IMR-90 (cell line): ENCODE data around the gene GABRB1. TPM values are rescaled to one million over a fixed set of nuclear protein-coding genes. Genes with fewer than 3 reads are reported as not detected.

Source experiments
- ATAC-seq: fragments of 200-7000 bp; cut with Tn5 transposase; 2 replicates; pipeline ENCODE4 v1.9.1; 2020; ENCODE audit warnings: low read depth, mild to moderate bottlenecking, moderate library complexity
- BruUV-seq: library from RNA; stranded (reverse); fragments of 400-500 nt; replicated peaks from 2 replicates; lab custom pipeline; 2021; lab: Mats Ljungman, UMichigan
- CTCF ChIA-PET: fragments of 300-600 bp; formaldehyde crosslinking; extraction: SDS; loops from one replicate; lab custom pipeline; 2021; ENCODE audit warnings: antibody characterized with exemption; lab: Yijun Ruan, JAX
- POLR2A ChIA-PET: fragments of 300-600 bp; sonication (Branson Sonifier 250); formaldehyde crosslinking; loops from one replicate; lab custom pipeline; 2022; ENCODE audit warnings: antibody characterized with exemption; ENCODE audit not compliant: unreplicated experiment; lab: Charles Lee
- DNase-seq: peaks from one replicate; pipeline ENCODE4 v3.0.0; 2013
- H2AFZ ChIP-seq: replicated peaks from 2 replicates; pipeline ENCODE3; 2013; ENCODE audit warnings: low read length, mild to moderate bottlenecking; ENCODE audit not compliant: poor library complexity
- H2AK5ac ChIP-seq: 2 replicates; pipeline ENCODE4 v1.6.1; 2013; ENCODE audit warnings: low read depth, low read length, inconsistent platforms
- H2AK9ac ChIP-seq: replicated peaks from 2 replicates; pipeline ENCODE3; 2013; ENCODE audit warnings: mild to moderate bottlenecking, low read depth, low read length, moderate library complexity; ENCODE audit not compliant: poor library complexity
- H2BK120ac ChIP-seq: 2 replicates; pipeline ENCODE4 v1.6.1; 2013; ENCODE audit warnings: low read depth, low read length, inconsistent platforms
- H2BK15ac ChIP-seq: 3 replicates; pipeline ENCODE4 v1.6.1; 2013; ENCODE audit warnings: low read depth, low read length, inconsistent platforms
- H2BK20ac ChIP-seq: 2 replicates; pipeline ENCODE4 v1.6.1; 2013; ENCODE audit warnings: low read depth, mild to moderate bottlenecking, inconsistent platforms, low read length, moderate library complexity
- H2BK5ac ChIP-seq: 2 replicates; pipeline ENCODE4 v1.6.1; 2013; ENCODE audit warnings: mild to moderate bottlenecking, low read depth, low read length, inconsistent platforms; ENCODE audit not compliant: poor library complexity, severe bottlenecking
- H3K14ac ChIP-seq: replicated peaks from 2 replicates; pipeline ENCODE4 v1.6.1; 2013; ENCODE audit warnings: low read depth, low read length, inconsistent platforms
- H3K18ac ChIP-seq: 2 replicates; pipeline ENCODE4 v1.6.1; 2013; ENCODE audit warnings: low read depth, low read length, control low read depth
- H3K23ac ChIP-seq: 2 replicates; pipeline ENCODE4 v1.6.1; 2013; ENCODE audit warnings: low read depth, low read length, inconsistent platforms
- H3K27ac ChIP-seq: 2 replicates; pipeline ENCODE4 v1.5.1; 2013; ENCODE audit warnings: mild to moderate bottlenecking, control low read depth, low read length; ENCODE audit not compliant: insufficient read depth
- H3K27me3 ChIP-seq: 2 replicates; pipeline ENCODE4 v1.6.1; 2013; ENCODE audit warnings: low read length; ENCODE audit not compliant: control insufficient read depth, insufficient read depth
- H3K36me3 ChIP-seq: 2 replicates; pipeline ENCODE4 v1.6.1; 2013; ENCODE audit warnings: low read length, mixed read lengths; ENCODE audit not compliant: control insufficient read depth, insufficient read depth
- H3K4ac ChIP-seq: 2 replicates; pipeline ENCODE4 v1.6.1; 2013; ENCODE audit warnings: low read depth, low read length, inconsistent platforms
- H3K4me1 ChIP-seq: 2 replicates; pipeline ENCODE4 v1.6.1; 2013; ENCODE audit warnings: low read length, mixed read lengths; ENCODE audit not compliant: control insufficient read depth, insufficient read depth
- H3K4me2 ChIP-seq: 2 replicates; pipeline ENCODE4 v1.6.1; 2013; ENCODE audit warnings: low read depth, mild to moderate bottlenecking, control low read depth, low read length, moderate library complexity
- H3K4me3 ChIP-seq: 2 replicates; pipeline ENCODE4 v1.5.1; 2013; ENCODE audit warnings: low read depth, mild to moderate bottlenecking, control low read depth, low read length, moderate library complexity; ENCODE audit not compliant: insufficient read depth
- H3K56ac ChIP-seq: 2 replicates; pipeline ENCODE4 v1.6.1; 2013; ENCODE audit warnings: low read length, inconsistent platforms; ENCODE audit not compliant: insufficient read depth; ENCODE audit errors: extremely low read depth
- H3K79me1 ChIP-seq, 2 experiments: 2 replicates each; pipeline ENCODE4 v1.6.1; 2013; ENCODE audit warnings: low read length in 2 of 2, inconsistent platforms in 1 of 2, low read depth in 1 of 2
- H3K9ac ChIP-seq: 2 replicates; pipeline ENCODE4 v1.6.1; 2013; ENCODE audit warnings: low read depth, low read length, control low read depth
- H3K9me1 ChIP-seq: 2 replicates; pipeline ENCODE4 v1.6.1; 2013; ENCODE audit warnings: low read length, inconsistent platforms; ENCODE audit not compliant: insufficient read depth
- H3K9me3 ChIP-seq: 2 replicates; pipeline ENCODE4 v1.6.1; 2013; ENCODE audit warnings: low read length; ENCODE audit not compliant: control insufficient read depth, insufficient read depth
- H4K20me1 ChIP-seq: 2 replicates; pipeline ENCODE4 v1.6.1; 2013; ENCODE audit warnings: low read length, inconsistent platforms; ENCODE audit not compliant: insufficient read depth
- H4K5ac ChIP-seq: 2 replicates; pipeline ENCODE4 v1.6.1; 2013; ENCODE audit warnings: mild to moderate bottlenecking, low read depth, low read length, control low read depth
- H4K8ac ChIP-seq, 2 experiments: 2 replicates each; pipeline ENCODE4 v1.6.1; 2013; ENCODE audit warnings: low read depth in 2 of 2, low read length in 2 of 2, control low read depth in 1 of 2, inconsistent platforms in 1 of 2
- H4K91ac ChIP-seq: 2 replicates; pipeline ENCODE4 v1.6.1; 2013; ENCODE audit warnings: low read depth, low read length, inconsistent platforms; ENCODE audit not compliant: insufficient read depth
- BHLHE40 ChIP-seq: fragments of 150-350 bp; IDR thresholded peaks from 2 replicates; pipeline ENCODE4 v1.6.1; 2016; ENCODE audit warnings: mild to moderate bottlenecking, low read depth, low read length
- CEBPB ChIP-seq: IDR thresholded peaks from 2 replicates; pipeline ENCODE4 v1.6.1; 2012; ENCODE audit warnings: low read depth, low read length, improper control_type of control experiment
- CHD1 ChIP-seq: IDR thresholded peaks from 2 replicates; pipeline ENCODE4 v1.6.1; 2012; ENCODE audit warnings: low read depth, low read length, improper control_type of control experiment
- ELK1 ChIP-seq: fragments of 150-350 bp; IDR thresholded peaks from 2 replicates; pipeline ENCODE4 v1.6.1; 2016; ENCODE audit warnings: low read depth, mild to moderate bottlenecking, low read length, moderate library complexity, borderline replicate concordance
- FOS ChIP-seq: fragments of 150-350 bp; IDR thresholded peaks from 2 replicates; pipeline ENCODE4 v1.6.1; 2016; ENCODE audit warnings: low read depth, low read length
- MAZ ChIP-seq: IDR thresholded peaks from 2 replicates; pipeline ENCODE4 v1.6.1; 2012; ENCODE audit warnings: low read depth, mild to moderate bottlenecking, low read length, improper control_type of control experiment, moderate library complexity, borderline replicate concordance
- MXI1 ChIP-seq: IDR thresholded peaks from 2 replicates; pipeline ENCODE4 v1.6.1; 2012; ENCODE audit warnings: low read depth, mild to moderate bottlenecking, low read length, moderate library complexity, borderline replicate concordance
- NFE2L2 ChIP-seq: fragments of 150-350 bp; IDR thresholded peaks from 2 replicates; pipeline ENCODE4 v1.6.1; 2016; ENCODE audit warnings: low read depth, mild to moderate bottlenecking, low read length
- POLR2A ChIP-seq: IDR thresholded peaks from 2 replicates; pipeline ENCODE4 v1.6.1; 2012; ENCODE audit warnings: mild to moderate bottlenecking, low read depth, low read length
- RAD21 ChIP-seq: IDR thresholded peaks from 2 replicates; pipeline ENCODE4 v1.6.1; 2012; ENCODE audit warnings: low read length, improper control_type of control experiment
- RCOR1 ChIP-seq: IDR thresholded peaks from 2 replicates; pipeline ENCODE4 v1.6.1; 2012; ENCODE audit warnings: mild to moderate bottlenecking, low read length, improper control_type of control experiment; ENCODE audit not compliant: insufficient replicate concordance
- RFX5 ChIP-seq: IDR thresholded peaks from 2 replicates; pipeline ENCODE4 v1.8.0; 2012; ENCODE audit warnings: low read depth, mild to moderate bottlenecking, low read length, moderate library complexity
- SMC3 ChIP-seq: fragments of 150-350 bp; IDR thresholded peaks from 2 replicates; pipeline ENCODE4 v1.6.1; 2016; ENCODE audit warnings: low read depth, mild to moderate bottlenecking, antibody characterized with exemption, low read length, moderate library complexity
- USF2 ChIP-seq: fragments of 150-350 bp; IDR thresholded peaks from 2 replicates; pipeline ENCODE4 v1.6.1; 2017; ENCODE audit warnings: mild to moderate bottlenecking, antibody characterized with exemption, low read length, low read depth
- WGBS, 2 experiments: methylation state at CpG; one replicate each; pipeline versions ENCODE4 v1.1.5 to v1.1.7; 2013; ENCODE audit warnings: missing lambda C conversion rate in 2 of 2; ENCODE audit not compliant: insufficient read length in 1 of 2; ENCODE audit errors: extremely low coverage in 2 of 2; 5-methylcytosine and 5-hydroxymethylcytosine counted together
- dilution Hi-C: fragments of 300-500 bp; cut with HindIII; formaldehyde crosslinking; loops from one replicate; pipeline ENCODE4 v1.14.3; 2018; ENCODE audit warnings: low sequenced_read_pairs; ENCODE audit not compliant: unreplicated experiment
- in situ Hi-C: fragments of 300-500 bp; cut with MboI; formaldehyde crosslinking; loops from 3 replicates; pipeline ENCODE4 v1.14.3; 2019; ENCODE audit warnings: low sequenced_read_pairs, inconsistent platforms, mixed read lengths
- intact Hi-C: fragments of 100-400 bp; cut with micrococcal nuclease; formaldehyde crosslinking; loops from 2 replicates; pipeline ENCODE4 v1.10.0; 2022
- polyA plus RNA-seq, 3 experiments: library from polyadenylated mRNA; depleted of rRNA; stranded (reverse); fragments of >200 nt; gene quantifications; 2 replicates each; pipeline ENCODE4 v1.2.3, GENCODE V29; 2012; ENCODE audit warnings: low replicate concordance in 1 of 3
- total RNA-seq: library from RNA; depleted of rRNA; stranded (reverse); fragments of >200 nt; gene quantifications from 2 replicates; pipeline ENCODE4 v1.2.3, GENCODE V29; 2012

GABRB1 gene
- total and polyA plus RNA-seq, 2 of the 4 experiments (the other 2 are of a cell fraction) = 4.7 to 16.1 TPM

- Histone ChIP-seq H2AK5ac (no peak overlapping the region), H2AFZ (no peak overlapping the region), H3K23ac (no peak overlapping the region), H4K20me1 (no peaks in the 10 kb centered on the region), H3K27me3 (no peaks in the 10 kb centered on the region), H3K56ac (no peak overlapping the region), H3K36me3 (no peaks in the 10 kb centered on the region), H3K4me3 (no peak overlapping the region), H3K14ac (no peak overlapping the region), H2BK5ac (no peak overlapping the region), H2BK15ac (no peak overlapping the region), H3K4me2 (no peak overlapping the region), H2BK120ac (no peak overlapping the region), H3K9me1 (no peaks in the 10 kb centered on the region), H3K9me3 (no peaks in the 10 kb centered on the region), H3K4me1 (no peaks in the 10 kb centered on the region), H3K9ac (no peak overlapping the region), H4K91ac (no peak overlapping the region), H3K79me1 (no peaks in the 10 kb centered on the region; a peak in 1 of 4 replicates), H2BK20ac (no peak overlapping the region), H3K18ac (no peak overlapping the region), H3K27ac (no peak overlapping the region), H3K4ac (no peak overlapping the region), H2AK9ac (no peak overlapping the region), H4K5ac (no peak overlapping the region), H4K8ac (no peak overlapping the region)
- DNase-seq = no peak
- TF ChIP-seq CHD1 (no peak), MAZ (no peak), ELK1 (no peak), RAD21 (no peak), SMC3 (no peak), MXI1 (no peak), FOS (no peak), NFE2L2 (no peak), USF2 (no peak), RFX5 (no peak), POLR2A (no peak), RCOR1 (no peak), BHLHE40 (no peak), CEBPB (no peak)
- 80% methylated on average over 2 of the region's 2 CpGs; no CpG with 5 or more reads in 1 of the 2 experiments for WGBS, 2 experiments
- no peak for ATAC-seq
- no TSS peak for BruUV-seq
- dilution Hi-C loops = no loop called here
- in situ Hi-C loops = no loop called here
- ChIA-PET CTCF (no interaction called here), POLR2A (no interaction called here)
- intact Hi-C loops = loop anchor here (10.0 kb wide), 1 partner anchor 139 kb away; no protein-coding TSS in a partner anchor
Measured at GRCh38 chr4:47444031-47444430, 412.7 kb downstream of the GABRB1 start.
